B cell (primary cell): ENCODE data around the gene OR7G1. TPM values are rescaled to one million over a fixed set of nuclear protein-coding genes. Genes with fewer than 3 reads are reported as not detected.

Experiments
- ATAC-seq: fragments of 200-7000 bp; cut with Tn5 transposase; one replicate; pipeline ENCODE4 v1.10.0; 2021; ENCODE audit warnings: low read depth, mild to moderate bottlenecking, moderate number of reproducible peaks, moderate library complexity
- CTCF ChIA-PET: fragments of 350-600 bp; sonication (Branson Sonifier 250); formaldehyde crosslinking; loops from one replicate; lab custom pipeline; 2021; ENCODE audit warnings: antibody characterized with exemption, inconsistent platforms; lab: Charles Lee
- POLR2A ChIA-PET: fragments of 350-600 bp; sonication (Branson Sonifier 250); formaldehyde crosslinking; loops from one replicate; lab custom pipeline; 2021; ENCODE audit warnings: antibody characterized with exemption; lab: Charles Lee
- DNase-seq: peaks from one replicate; pipeline ENCODE4 v3.0.0; 2013
- H2AFZ ChIP-seq: 2 replicates; pipeline ENCODE4 v1.6.1; 2012; ENCODE audit warnings: mild to moderate bottlenecking, low read depth, low read length; ENCODE audit not compliant: insufficient read depth, poor library complexity, severe bottlenecking
- H3K27ac ChIP-seq, 2 donors: 1 replicate in 1 of 2; 2 replicates in 1 of 2; pipeline ENCODE4 v1.5.1; 2012 to 2013; ENCODE audit warnings: low read length in 2 of 2, mild to moderate bottlenecking in 2 of 2, moderate library complexity in 1 of 2
- H3K27me3 ChIP-seq, 4 experiments: fragments of 200-600 bp in 1 of 4; sonication (generic) in 1 of 4; replicated peaks in 1 of 4; 1 replicate in 2 of 4; 2 replicates in 2 of 4; pipeline versions ENCODE4 v1.6.1 to v1.7.0; 2013 to 2016; ENCODE audit warnings: low read length in 3 of 4, mild to moderate bottlenecking in 2 of 4, mixed read lengths in 1 of 4, moderate library complexity in 1 of 4; ENCODE audit not compliant: insufficient read depth in 4 of 4, control insufficient read depth in 3 of 4; ENCODE audit errors: control extremely low read depth in 1 of 4
- H3K36me3 ChIP-seq, 2 experiments: replicated peaks in 1 of 2; 1 replicate in 1 of 2; 2 replicates in 1 of 2; pipeline versions ENCODE4 v1.6.1 to v1.7.1; 2013; ENCODE audit warnings: low read length in 1 of 2; ENCODE audit not compliant: insufficient read depth in 2 of 2, control insufficient read depth in 1 of 2; ENCODE audit errors: control extremely low read depth in 1 of 2, extremely low read depth in 1 of 2
- H3K4me1 ChIP-seq, 2 donors: fragments of 200-600 bp in 1 of 2; sonication (generic) in 1 of 2; 1 replicate in 1 of 2; 2 replicates in 1 of 2; pipeline versions ENCODE4 v1.5.1 to v1.6.1; 2013 to 2017; ENCODE audit warnings: low read length in 2 of 2; ENCODE audit not compliant: control insufficient read depth in 2 of 2, insufficient read depth in 2 of 2
- H3K4me2 ChIP-seq: replicated peaks from 2 replicates; pipeline ENCODE3; 2012; ENCODE audit warnings: mild to moderate bottlenecking, low read depth, low read length; ENCODE audit not compliant: poor library complexity, severe bottlenecking
- H3K4me3 ChIP-seq, 5 experiments: fragments of 200-600 bp in 1 of 5; sonication (generic) in 1 of 5; 1 replicate in 3 of 5; 2 replicates in 2 of 5; pipeline versions ENCODE4 v1.5.1 to v1.7.0; 2011 to 2016; ENCODE audit warnings: low read length in 4 of 5, mild to moderate bottlenecking in 4 of 5, low read depth in 2 of 5, control low read depth in 1 of 5, moderate library complexity in 1 of 5; ENCODE audit not compliant: insufficient read depth in 1 of 5; ENCODE audit errors: control extremely low read depth in 1 of 5, extremely low read depth in 1 of 5
- H3K79me2 ChIP-seq: fragments of 200-600 bp; sonication (generic); one replicate; pipeline ENCODE4 v1.6.0; 2016; ENCODE audit warnings: low read length; ENCODE audit not compliant: control insufficient read depth, insufficient read depth
- H3K9ac ChIP-seq: fragments of 200-600 bp; sonication (generic); 2 replicates; pipeline ENCODE4 v1.6.1; 2017; ENCODE audit warnings: mild to moderate bottlenecking, low read length, moderate library complexity
- H3K9me3 ChIP-seq, 3 donors: one replicate each; pipeline versions ENCODE4 v1.6.1 to v1.7.1; 2013; ENCODE audit warnings: low read length in 2 of 3; ENCODE audit not compliant: control insufficient read depth in 2 of 3, insufficient read depth in 1 of 3; ENCODE audit errors: control extremely low read depth in 1 of 3
- H4K20me1 ChIP-seq: 2 replicates; pipeline ENCODE4 v1.6.0; 2012; ENCODE audit warnings: mild to moderate bottlenecking, low read length; ENCODE audit not compliant: insufficient read depth, control insufficient read depth, poor library complexity, severe bottlenecking
- H3K27ac Mint-ChIP-seq: one replicate; pipeline ENCODE4 v1.8.0; 2021; ENCODE audit warnings: mixed read lengths
- H3K27me3 Mint-ChIP-seq: one replicate; pipeline ENCODE4 v1.8.0; 2021; ENCODE audit warnings: mixed read lengths
- H3K4me1 Mint-ChIP-seq: one replicate; pipeline ENCODE4 v1.8.0; 2021; ENCODE audit warnings: mixed read lengths
- H3K4me3 Mint-ChIP-seq: one replicate; pipeline ENCODE4 v1.8.0; 2021; ENCODE audit warnings: mixed read lengths
- H3K9me3 Mint-ChIP-seq: one replicate; pipeline ENCODE4 v1.8.0; 2022; ENCODE audit warnings: mixed read lengths; ENCODE audit not compliant: insufficient read depth
- CTCF ChIP-seq: fragments of 200-600 bp; IDR thresholded peaks from one replicate; pipeline ENCODE4 v1.8.0; 2022; ENCODE audit warnings: antibody characterized with exemption, mild to moderate bottlenecking
- EZH2 ChIP-seq: IDR thresholded peaks from 2 replicates; pipeline ENCODE4 v1.6.1; 2012; ENCODE audit warnings: borderline replicate concordance, low read depth, mild to moderate bottlenecking, moderate library complexity, low read length; ENCODE audit not compliant: insufficient read depth, poor library complexity, severe bottlenecking
- WGBS: methylation state at CpG from one replicate; pipeline ENCODE4 v1.1.5; 2013; ENCODE audit warnings: missing lambda C conversion rate; ENCODE audit not compliant: insufficient coverage; 5-methylcytosine and 5-hydroxymethylcytosine counted together
- intact Hi-C: fragments of 100-400 bp; cut with micrococcal nuclease; formaldehyde crosslinking; loops from one replicate; pipeline ENCODE4 v1.10.0; 2022
- polyA plus RNA-seq: library from polyadenylated mRNA; depleted of rRNA; stranded (reverse); fragments of >200 nt; gene quantifications from 2 replicates; pipeline ENCODE4 v1.2.3, GENCODE V29; 2012
- total RNA-seq, 2 donors: library from RNA; stranded (reverse); fragments of 120-200 nt in 1 of 2; gene quantifications; 1 replicate in 1 of 2; 2 replicates in 1 of 2; pipeline versions ENCODE4 v1.2.3 to v1.2.4, GENCODE V29; 2013 to 2022

OR7G1 gene
- total and polyA plus RNA-seq, 2 donors (not counting 1 experiment from before 2014, with no cell fraction given): not detected

GRCh38 chr19:9076901-9077300, 38.7 kb downstream of the OR7G1 start:
- Histone ChIP-seq H3K36me3 (no peaks in the 10 kb centered on the region), H2AFZ (no peak overlapping the region), H3K27ac (no peak overlapping the region), H3K79me2 (no peaks in the 10 kb centered on the region), H3K9me3 (no peaks in the 10 kb centered on the region), H3K4me2 (no peak overlapping the region), H3K9ac (no peak overlapping the region), H3K27me3 (no peaks in the 10 kb centered on the region), H3K4me3 (no peak overlapping the region), H4K20me1 (no peaks in the 10 kb centered on the region), H3K4me1 (peaks cover 0 to 2% of the 10 kb centered on the region in 2 donors)
- DNase-seq (no peak), ATAC-seq (no peak)
- CTCF ChIA-PET: no interaction called here
- H3K27ac Mint-ChIP-seq: no peak overlapping the region
- intact Hi-C loops: no loop called here
- no peaks in the 10 kb centered on the region for H3K27me3 Mint-ChIP-seq
- H3K9me3 Mint-ChIP-seq: no peaks in the 10 kb centered on the region
- WGBS: 94% methylated on average over 10 of the region's 10 CpGs
- H3K4me1 Mint-ChIP-seq: no peaks in the 10 kb centered on the region
- TF ChIP-seq CTCF (no peak), EZH2 (no peak)
- no peak overlapping the region for H3K4me3 Mint-ChIP-seq
- POLR2A ChIA-PET: no interaction called here

GRCh38 chr19:9075064-9075949, 40.3 kb downstream of the OR7G1 start:
- Histone ChIP-seq H3K27ac (no peak overlapping the region), H3K79me2 (no peaks in the 10 kb centered on the region), H3K4me1 (peaks cover 0 to 2% of the 10 kb centered on the region in 2 donors), H3K27me3 (no peaks in the 10 kb centered on the region), H3K9ac (no peak overlapping the region), H4K20me1 (no peaks in the 10 kb centered on the region), H2AFZ (no peak overlapping the region), H3K4me2 (no peak overlapping the region), H3K9me3 (peaks cover 0 to 2% (median 0%) of the 10 kb centered on the region in 3 donors), H3K36me3 (no peaks in the 10 kb centered on the region), H3K4me3 (no peak overlapping the region)
- WGBS: 85% methylated on average over 9 of the region's 16 CpGs
- POLR2A ChIA-PET: no interaction called here
- Mint-ChIP-seq H3K4me3 (no peak overlapping the region), H3K27me3 (no peaks in the 10 kb centered on the region), H3K27ac (no peak overlapping the region), H3K4me1 (no peaks in the 10 kb centered on the region), H3K9me3 (no peaks in the 10 kb centered on the region)
- ATAC-seq (no peak), DNase-seq (no peak)
- intact Hi-C loops: no loop called here
- CTCF ChIA-PET: no interaction called here
- TF ChIP-seq CTCF: no peak
- no peak for TF ChIP-seq EZH2
